ENCODE results near the gene ITGA7. TPM values are rescaled to one million over a fixed set of nuclear protein-coding genes. Genes with fewer than 3 reads are reported as not detected.

ITGA7 gene
- total and polyA plus RNA-seq, 9 donors: 4.9 to 69.6 (median 25.9) TPM

- Histone ChIP-seq H3K4me3 (no peak overlapping the region), H3K27me3 (no peaks in the 10 kb centered on the region)
- WGBS, 3 donors: 86 to 91% (median 89%) methylated on average over 15 of the region's 15 CpGs
Measured at GRCh38 chr12:55637467-55637866, 70.2 kb downstream of the ITGA7 start.

GRCh38 chr12:55636853-55637252 is 70.9 kb downstream of the ITGA7 start, which contains the start of gene OR10P1:
Gene OR10P1 (plus strand): TSS chr12:55636892. CDS start chr12:55636892, 0 bp downstream.
- intact Hi-C loops (cut with DNase I): no loop called here
- Histone ChIP-seq H3K36me3 (no peaks in the 10 kb centered on the region), H3K4me3 (no peak within 1 kb of the TSS), H3K9me3 (no peaks in the 10 kb centered on the region), H3K27ac (no peak within 1 kb of the TSS), H3K4me1 (ENCODE audit: insufficient read depth) (no peaks in the 10 kb centered on the region), H3K27me3 (no peaks in the 10 kb centered on the region)
- TF ChIP-seq POLR2A (IDR thresholded peaks at IDR 0.05): no peak
- TF ChIP-seq EP300 (IDR thresholded peaks at IDR 0.05): no peak
- TF ChIP-seq, protein P1, sequence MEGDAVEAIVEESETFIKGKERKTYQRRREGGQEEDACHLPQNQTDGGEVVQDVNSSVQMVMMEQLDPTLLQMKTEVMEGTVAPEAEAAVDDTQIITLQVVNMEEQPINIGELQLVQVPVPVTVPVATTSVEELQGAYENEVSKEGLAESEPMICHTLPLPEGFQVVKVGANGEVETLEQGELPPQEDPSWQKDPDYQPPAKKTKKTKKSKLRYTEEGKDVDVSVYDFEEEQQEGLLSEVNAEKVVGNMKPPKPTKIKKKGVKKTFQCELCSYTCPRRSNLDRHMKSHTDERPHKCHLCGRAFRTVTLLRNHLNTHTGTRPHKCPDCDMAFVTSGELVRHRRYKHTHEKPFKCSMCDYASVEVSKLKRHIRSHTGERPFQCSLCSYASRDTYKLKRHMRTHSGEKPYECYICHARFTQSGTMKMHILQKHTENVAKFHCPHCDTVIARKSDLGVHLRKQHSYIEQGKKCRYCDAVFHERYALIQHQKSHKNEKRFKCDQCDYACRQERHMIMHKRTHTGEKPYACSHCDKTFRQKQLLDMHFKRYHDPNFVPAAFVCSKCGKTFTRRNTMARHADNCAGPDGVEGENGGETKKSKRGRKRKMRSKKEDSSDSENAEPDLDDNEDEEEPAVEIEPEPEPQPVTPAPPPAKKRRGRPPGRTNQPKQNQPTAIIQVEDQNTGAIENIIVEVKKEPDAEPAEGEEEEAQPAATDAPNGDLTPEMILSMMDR (IDR thresholded peaks at IDR 0.05): no peak
- WGBS, 3 donors: 78 to 89% (median 80%) methylated on average over 6 of the region's 6 CpGs
- no peak for DNase-seq

More at GRCh38 chr12:55637467-55637866, 70.2 kb downstream of the ITGA7 start:
- Histone ChIP-seq H3K4me1 (ENCODE audit: insufficient read depth) (no peaks in the 10 kb centered on the region), H3K36me3 (no peaks in the 10 kb centered on the region), H3K27ac (no peak overlapping the region), H3K9me3 (no peaks in the 10 kb centered on the region)
- intact Hi-C loops (cut with DNase I): no loop called here
- no peak for DNase-seq
- no peak for TF ChIP-seq EP300 (IDR thresholded peaks at IDR 0.05)
- TF ChIP-seq, protein P1 (IDR thresholded peaks at IDR 0.05): no peak
- TF ChIP-seq POLR2A (IDR thresholded peaks at IDR 0.05): no peak

- intact Hi-C loops (cut with DNase I): no loop called here
- Histone ChIP-seq H3K9me3 (no peaks in the 10 kb centered on the region), H3K27me3 (no peaks in the 10 kb centered on the region), H3K4me3 (no peak overlapping the region), H3K4me1 (ENCODE audit: insufficient read depth) (no peaks in the 10 kb centered on the region), H3K27ac (no peak overlapping the region), H3K36me3 (no peaks in the 10 kb centered on the region)
- 88 to 91% (median 88%) methylated on average over 6 of the region's 6 CpGs for WGBS, 3 donors
- DNase-seq: no peak
- TF ChIP-seq, protein P1 (IDR thresholded peaks at IDR 0.05): no peak
- TF ChIP-seq POLR2A (IDR thresholded peaks at IDR 0.05) (no peak), EP300 (IDR thresholded peaks at IDR 0.05) (no peak)
Measured at GRCh38 chr12:55636116-55636655, 71.5 kb downstream of the ITGA7 start.

Small RNA genes within 50 kb of the gene (small RNA-seq; reads per million reads assigned to genes)
- not detected for gene AC009779.1
- gene AC009779.5: not detected
- not detected for gene RF00017

Other genes starting within 250 kb of the ITGA7 start
- gene OR6C70, start 237.8 kb downstream of the ITGA7 start, total RNA-seq: not detected
- gene OR6C70, start 237.8 kb downstream of the ITGA7 start, polyA plus RNA-seq: not detected
- not detected for gene OR6C68, start 215.5 kb downstream of the ITGA7 start, total RNA-seq
- not detected for gene OR6C68, start 215.5 kb downstream of the ITGA7 start, polyA plus RNA-seq
- not detected for gene OR6C4, start 158.3 kb downstream of the ITGA7 start, total RNA-seq
- not detected for gene OR6C4, start 158.3 kb downstream of the ITGA7 start, polyA plus RNA-seq
- not detected for gene OR2AP1, start 135.4 kb downstream of the ITGA7 start, total RNA-seq
- gene OR2AP1, start 135.4 kb downstream of the ITGA7 start, polyA plus RNA-seq: not detected
- not detected for gene OR10P1, start 71.0 kb downstream of the ITGA7 start, total RNA-seq
- not detected for gene OR10P1, start 71.0 kb downstream of the ITGA7 start, polyA plus RNA-seq
- 100 to 1,000 TPM in 4 of 7 donors, 10 to 100 TPM in 3; 96.0 to 143 (median 120) TPM for gene BLOC1S1, start 8.1 kb upstream of the ITGA7 start, total RNA-seq
- 100 to 1,000 TPM; 101 to 214 TPM for gene BLOC1S1, start 8.1 kb upstream of the ITGA7 start, polyA plus RNA-seq
- 1 to 10 TPM; 3.7 to 8.9 (median 7.2) TPM for gene RDH5, start 12.5 kb upstream of the ITGA7 start, total RNA-seq
- 1 to 10 TPM; 5.1 to 5.9 TPM for gene RDH5, start 12.5 kb upstream of the ITGA7 start, polyA plus RNA-seq
- 100 to 1,000 TPM; 406 to 954 (median 762) TPM for gene CD63, start 21.1 kb upstream of the ITGA7 start, total RNA-seq
- 1,000 to 10,000 TPM in 1 of 2 donors, 100 to 1,000 TPM in 1; 676 to 1,943 TPM for gene CD63, start 21.1 kb upstream of the ITGA7 start, polyA plus RNA-seq
- 10 to 100 TPM in 4 of 7 donors, 1 to 10 TPM in 3; 2.2 to 27.7 (median 12.3) TPM for gene GDF11, start 35.2 kb upstream of the ITGA7 start, total RNA-seq
- gene GDF11, start 35.2 kb upstream of the ITGA7 start, polyA plus RNA-seq: 1 to 10 TPM; 3.4 to 8.0 TPM
- gene SARNP, start 109.8 kb upstream of the ITGA7 start, total RNA-seq: 10 to 100 TPM; 48.0 to 60.8 (median 58.6) TPM
- 10 to 100 TPM; 71.6 to 89.3 TPM for gene SARNP, start 109.8 kb upstream of the ITGA7 start, polyA plus RNA-seq
- 10 to 100 TPM in 6 of 7 donors, 1 to 10 TPM in 1; 8.6 to 38.9 (median 20.8) TPM for gene ORMDL2, start 110.1 kb upstream of the ITGA7 start, total RNA-seq
- gene ORMDL2, start 110.1 kb upstream of the ITGA7 start, polyA plus RNA-seq: 10 to 100 TPM; 15.7 to 35.5 TPM
- 10 to 100 TPM; 15.7 to 32.8 (median 23.0) TPM for gene DNAJC14, start 121.7 kb upstream of the ITGA7 start, total RNA-seq
- 10 to 100 TPM; 19.3 to 26.8 TPM for gene DNAJC14, start 121.7 kb upstream of the ITGA7 start, polyA plus RNA-seq
- gene MMP19, start 135.0 kb upstream of the ITGA7 start, total RNA-seq: 10 to 100 TPM in 6 of 7 donors, 1 to 10 TPM in 1; 3.6 to 42.7 (median 23.3) TPM
- 10 to 100 TPM; 11.3 to 23.3 TPM for gene MMP19, start 135.0 kb upstream of the ITGA7 start, polyA plus RNA-seq
- gene PYM1, start 220.0 kb upstream of the ITGA7 start, total RNA-seq: 10 to 100 TPM; 18.9 to 25.7 (median 21.7) TPM
- gene PYM1, start 220.0 kb upstream of the ITGA7 start, polyA plus RNA-seq: 10 to 100 TPM; 22.5 to 25.2 TPM
- 10 to 100 TPM; 13.3 to 50.1 (median 26.0) TPM for gene DGKA, start 223.3 kb upstream of the ITGA7 start, total RNA-seq
- gene DGKA, start 223.3 kb upstream of the ITGA7 start, polyA plus RNA-seq: 10 to 100 TPM; 15.7 to 40.4 TPM

All from ovary (tissue), 9 donors.